ENCODE results near the gene SRP72.
A peak's percentile ranks its signal among the peaks of the same experiment; 100 is the strongest.

SRP72 gene

GRCh38 chr4:56430203-56430602 is 37.2 kb upstream of the SRP72 start:
- no peak for DNase-seq (ENCODE audit: low read depth)
- no peak for TF ChIP-seq CTCF (conservative IDR thresholded peaks at IDR 0.05; ENCODE audit: low read length)
- no peak overlapping the region for H3K4me3 ChIP-seq (ENCODE audit: low read length)

- DNase-seq (ENCODE audit: low read depth) = no peak
- no peak for TF ChIP-seq CTCF (conservative IDR thresholded peaks at IDR 0.05; ENCODE audit: low read length)
- H3K4me3 ChIP-seq (ENCODE audit: low read length) = no peak overlapping the region
These were observed 34.1 kb upstream of the SRP72 start for GRCh38 chr4:56433280-56433679.

DNA sequence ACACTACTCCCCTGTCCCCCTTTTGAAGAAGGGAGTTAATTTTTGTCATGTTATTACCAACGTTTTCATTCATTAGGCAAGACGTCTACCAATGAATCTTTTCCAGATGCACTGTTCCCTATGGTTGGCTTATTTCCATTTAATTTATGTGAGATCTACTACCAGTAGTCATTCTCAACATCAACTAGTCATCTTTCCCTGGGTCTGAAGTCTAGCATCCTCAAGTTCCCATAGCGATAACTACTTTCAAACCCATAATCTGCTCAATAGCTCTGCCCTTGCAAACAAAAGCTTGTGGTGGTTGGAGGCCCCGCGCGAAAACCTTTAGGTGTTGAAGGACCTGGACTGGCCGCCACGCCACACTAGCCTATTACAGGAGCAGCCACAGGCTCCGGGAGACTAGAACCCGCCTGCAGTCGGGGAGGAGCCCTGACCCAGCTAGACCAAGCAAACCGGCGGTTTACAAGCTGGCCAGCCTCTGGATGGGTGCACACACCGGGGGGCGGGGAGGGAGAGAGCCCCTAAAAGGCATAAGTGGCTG is 32.7 kb upstream of the SRP72 start:
- peak; percentile 49 for DNase-seq (ENCODE audit: low read depth)
- no peak for TF ChIP-seq CTCF (conservative IDR thresholded peaks at IDR 0.05; ENCODE audit: low read length)
- H3K4me3 ChIP-seq (ENCODE audit: low read length) = peak overlapping the region; percentile 78

GRCh38 chr4:56435140-56435926 is 32.1 kb upstream of the SRP72 start, which contains the start of gene PPAT:
Gene PPAT, minus strand, starts transcription at chr4:56435615. Its CDS starts 138 bp downstream, at chr4:56435477.
- DNase-seq (ENCODE audit: low read depth) = peak; percentile 95
- H3K4me3 ChIP-seq (ENCODE audit: low read length) = peak within 1 kb of the TSS; percentile 78
- TF ChIP-seq CTCF (conservative IDR thresholded peaks at IDR 0.05; ENCODE audit: low read length) = peak; percentile 4; the same call in 1 of the 2 replicates

GRCh38 chr4:56438766-56439165 is 28.7 kb upstream of the SRP72 start:
- no peak for DNase-seq (ENCODE audit: low read depth)
- H3K4me3 ChIP-seq (ENCODE audit: low read length) = no peak overlapping the region
- TF ChIP-seq CTCF (conservative IDR thresholded peaks at IDR 0.05; ENCODE audit: low read length) = no peak

DNA sequence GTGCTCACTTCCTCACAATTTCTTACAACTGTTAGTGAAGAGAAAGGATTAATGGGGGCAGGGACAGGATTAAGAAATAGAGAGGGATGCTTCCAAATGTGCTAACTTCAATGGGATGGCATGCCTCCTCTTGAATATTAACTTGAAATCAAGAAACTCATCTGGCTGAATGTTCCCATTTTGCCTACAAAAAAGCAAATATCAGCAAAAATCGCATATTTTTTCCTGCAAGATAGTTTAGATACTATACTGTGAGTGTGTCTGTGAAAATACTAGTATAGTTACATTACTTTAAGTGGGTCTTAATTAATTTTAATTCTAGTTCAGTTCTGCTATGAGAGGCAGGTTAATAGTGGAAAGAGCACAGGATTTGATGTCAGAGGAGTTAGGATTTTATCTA is 26.4 kb upstream of the SRP72 start:
- TF ChIP-seq CTCF (conservative IDR thresholded peaks at IDR 0.05; ENCODE audit: low read length) = no peak
- DNase-seq (ENCODE audit: low read depth) = peak; percentile 21
- H3K4me3 ChIP-seq (ENCODE audit: low read length) = no peak overlapping the region

DNA sequence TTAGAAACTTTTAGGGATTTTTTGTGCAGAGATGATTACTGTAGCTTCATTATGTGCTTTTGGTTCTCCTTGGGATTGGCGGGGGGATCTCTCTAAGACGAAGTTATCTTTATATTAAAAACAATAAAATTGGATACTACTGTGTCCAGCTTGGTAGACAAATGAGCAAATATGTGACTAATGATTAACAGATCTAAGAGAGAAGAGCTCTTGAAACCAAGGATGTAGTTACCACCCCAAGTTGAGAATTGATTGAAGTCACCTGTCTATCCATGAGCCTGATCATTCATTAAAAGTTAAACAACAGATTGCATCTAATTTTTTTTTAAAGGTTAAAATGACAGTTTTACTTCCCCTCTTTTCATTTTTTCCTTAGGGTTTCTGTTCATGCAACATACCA is 22.7 kb upstream of the SRP72 start:
- no peak for TF ChIP-seq CTCF (conservative IDR thresholded peaks at IDR 0.05; ENCODE audit: low read length)
- DNase-seq (ENCODE audit: low read depth) = no peak
- no peak overlapping the region for H3K4me3 ChIP-seq (ENCODE audit: low read length)

All from AG10803 (cell line).